Endothelial cell (in vitro differentiated cells): ENCODE results near the gene ANKS1B. TPM values are rescaled to one million over a fixed set of nuclear protein-coding genes. Genes with fewer than 3 reads are reported as not detected.
A peak's percentile ranks its signal among the peaks of the same experiment; 100 is the strongest.

Experiments used
- DNase-seq: peaks from one replicate; pipeline ENCODE4 v3.0.0; 2021; ENCODE audit warnings: low spot score
- H3K27ac Mint-ChIP-seq: one replicate; pipeline ENCODE4 v1.8.0; 2021; ENCODE audit warnings: mixed read lengths, inconsistent platforms; ENCODE audit not compliant: unreplicated experiment
- H3K27me3 Mint-ChIP-seq: one replicate; pipeline ENCODE4 v1.8.0; 2021; ENCODE audit warnings: mild to moderate bottlenecking, moderate library complexity, mixed read lengths, inconsistent platforms; ENCODE audit not compliant: unreplicated experiment
- H3K36me3 Mint-ChIP-seq: one replicate; pipeline ENCODE4 v1.8.0; 2021; ENCODE audit warnings: mild to moderate bottlenecking, low read depth, mixed read lengths, inconsistent platforms; ENCODE audit not compliant: unreplicated experiment
- H3K4me1 Mint-ChIP-seq: one replicate; pipeline ENCODE4 v1.8.0; 2021; ENCODE audit warnings: mild to moderate bottlenecking, mixed read lengths, inconsistent platforms; ENCODE audit not compliant: unreplicated experiment
- H3K4me3 Mint-ChIP-seq: one replicate; pipeline ENCODE4 v1.8.0; 2021; ENCODE audit warnings: mild to moderate bottlenecking, mixed read lengths, inconsistent platforms; ENCODE audit not compliant: unreplicated experiment
- H3K9me3 Mint-ChIP-seq: one replicate; pipeline ENCODE4 v1.8.0; 2021; ENCODE audit warnings: mixed read lengths, inconsistent platforms; ENCODE audit not compliant: unreplicated experiment
- total RNA-seq: library from RNA; stranded (reverse); fragmentation: NEBNext Ultra II Directional; extraction: Animal tissue kit (Norgen Biotek cat#: 25700); gene quantifications from one replicate; pipeline ENCODE4 v1.2.1, GENCODE V29; 2021; ENCODE audit not compliant: unreplicated experiment
- TF ChIP-seq, protein P1 (sequence below): fragments of 200-600 bp; sonication (generic); IDR thresholded peaks from one replicate; pipeline ENCODE4 v1.5.0; 2021; ENCODE audit warnings: antibody characterized with exemption; ENCODE audit not compliant: unreplicated experiment

The ANKS1B gene
- total RNA-seq, 1 donor from 2014 or later = 2.6 TPM

DNA sequence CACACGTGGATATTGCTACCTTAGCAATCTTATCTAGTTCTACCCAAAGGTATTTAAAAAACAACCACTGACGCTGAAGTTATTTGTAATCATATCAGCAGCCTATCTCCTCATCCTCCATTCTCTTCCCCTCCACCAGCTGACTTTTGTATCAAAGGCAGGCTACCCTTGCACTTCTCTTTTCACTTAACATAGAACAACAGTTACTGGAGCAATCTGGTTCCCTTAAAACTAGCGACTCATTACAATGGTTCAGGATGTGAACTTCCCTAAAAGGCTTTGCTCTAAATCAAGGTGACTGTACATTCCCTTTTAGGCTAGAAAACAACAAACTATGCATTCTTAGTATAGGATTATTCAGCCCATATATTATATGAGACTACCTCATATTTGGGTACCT lies 935.0 kb downstream of the ANKS1B start:
- Mint-ChIP-seq H3K4me3 (no peak overlapping the region), H3K27me3 (no peaks in the 10 kb centered on the region), H3K9me3 (no peaks in the 10 kb centered on the region), H3K27ac (no peak overlapping the region), H3K36me3 (no peaks in the 10 kb centered on the region), H3K4me1 (no peaks in the 10 kb centered on the region)
- TF ChIP-seq, protein P1, sequence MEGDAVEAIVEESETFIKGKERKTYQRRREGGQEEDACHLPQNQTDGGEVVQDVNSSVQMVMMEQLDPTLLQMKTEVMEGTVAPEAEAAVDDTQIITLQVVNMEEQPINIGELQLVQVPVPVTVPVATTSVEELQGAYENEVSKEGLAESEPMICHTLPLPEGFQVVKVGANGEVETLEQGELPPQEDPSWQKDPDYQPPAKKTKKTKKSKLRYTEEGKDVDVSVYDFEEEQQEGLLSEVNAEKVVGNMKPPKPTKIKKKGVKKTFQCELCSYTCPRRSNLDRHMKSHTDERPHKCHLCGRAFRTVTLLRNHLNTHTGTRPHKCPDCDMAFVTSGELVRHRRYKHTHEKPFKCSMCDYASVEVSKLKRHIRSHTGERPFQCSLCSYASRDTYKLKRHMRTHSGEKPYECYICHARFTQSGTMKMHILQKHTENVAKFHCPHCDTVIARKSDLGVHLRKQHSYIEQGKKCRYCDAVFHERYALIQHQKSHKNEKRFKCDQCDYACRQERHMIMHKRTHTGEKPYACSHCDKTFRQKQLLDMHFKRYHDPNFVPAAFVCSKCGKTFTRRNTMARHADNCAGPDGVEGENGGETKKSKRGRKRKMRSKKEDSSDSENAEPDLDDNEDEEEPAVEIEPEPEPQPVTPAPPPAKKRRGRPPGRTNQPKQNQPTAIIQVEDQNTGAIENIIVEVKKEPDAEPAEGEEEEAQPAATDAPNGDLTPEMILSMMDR = no peak
- DNase-seq = no peak

DNA sequence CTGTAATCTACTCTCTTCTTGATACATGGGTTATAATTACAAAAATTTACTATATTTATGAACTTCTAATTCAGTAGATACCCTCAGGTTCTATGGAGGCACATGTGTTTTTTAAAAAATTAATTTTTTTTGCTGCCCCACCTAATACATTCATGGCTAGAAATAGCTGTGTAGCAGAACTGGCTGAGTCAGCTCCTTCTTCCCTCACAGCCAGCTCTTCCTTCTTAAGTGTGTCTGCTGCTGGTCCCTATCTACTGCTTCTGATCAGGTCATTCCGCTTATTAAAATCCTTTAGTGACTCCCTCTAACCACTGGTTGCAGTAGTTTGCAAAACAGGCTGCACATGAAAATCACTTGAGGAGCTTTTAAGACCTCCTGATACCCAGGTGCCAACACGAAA lies 939.6 kb downstream of the ANKS1B start:
- Mint-ChIP-seq H3K36me3 (no peaks in the 10 kb centered on the region), H3K27me3 (no peaks in the 10 kb centered on the region), H3K9me3 (no peaks in the 10 kb centered on the region), H3K4me1 (no peaks in the 10 kb centered on the region), H3K27ac (no peak overlapping the region), H3K4me3 (no peak overlapping the region)
- no peak for DNase-seq
- TF ChIP-seq, protein P1 = no peak

DNA sequence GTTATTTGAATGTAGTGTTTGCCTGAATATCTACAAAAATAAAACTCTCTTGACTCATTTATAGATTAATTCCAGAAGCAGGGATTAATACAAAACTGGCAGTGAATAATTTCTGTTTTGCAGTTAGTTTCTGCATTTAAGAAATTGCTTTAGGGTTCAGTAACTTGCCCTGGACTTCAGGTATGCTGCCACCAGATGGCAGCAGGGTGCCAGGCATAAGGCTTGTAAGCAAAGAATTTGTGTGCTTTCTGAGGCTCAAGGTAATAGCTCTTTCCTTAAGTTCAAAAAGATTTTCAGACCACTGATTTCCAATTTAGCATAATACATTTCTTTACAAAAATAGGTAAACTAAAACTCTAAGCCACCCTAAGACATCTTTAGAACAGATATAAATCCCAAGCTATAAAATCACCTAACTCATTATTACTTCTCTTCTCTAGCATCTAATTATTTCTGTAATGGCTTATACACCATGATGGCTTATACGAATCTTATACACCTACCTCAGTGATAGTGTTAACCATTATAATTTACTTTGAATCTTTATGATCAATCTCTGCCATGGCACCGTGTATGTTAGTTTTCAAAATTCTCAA lies 941.3 kb downstream of the ANKS1B start:
- TF ChIP-seq, protein P1 = peak; percentile 84
- Mint-ChIP-seq H3K27ac (no peak overlapping the region), H3K9me3 (no peaks in the 10 kb centered on the region), H3K4me1 (no peaks in the 10 kb centered on the region), H3K27me3 (no peaks in the 10 kb centered on the region), H3K4me3 (no peak overlapping the region), H3K36me3 (no peaks in the 10 kb centered on the region)
- peak; percentile 73 for DNase-seq

DNA sequence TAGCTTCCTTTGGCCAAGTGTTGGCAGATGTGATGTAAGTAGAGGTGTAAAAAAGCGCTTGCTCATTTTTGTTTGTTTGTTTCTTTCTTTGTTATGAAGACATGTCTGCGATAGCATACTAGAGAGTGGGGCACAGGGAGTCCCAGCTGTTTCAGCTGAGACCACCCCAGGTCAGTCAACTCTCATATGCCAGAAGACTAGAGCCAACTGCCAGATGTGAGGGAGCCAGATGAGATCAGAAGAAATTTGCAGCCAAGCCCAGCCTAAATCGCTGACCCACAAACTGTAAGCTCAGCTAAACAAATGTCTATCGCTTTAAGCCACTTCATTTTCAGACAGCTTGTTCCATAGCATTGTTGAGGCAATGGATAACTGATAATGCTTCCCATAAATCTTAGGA lies 942.5 kb downstream of the ANKS1B start:
- Mint-ChIP-seq H3K27me3 (no peaks in the 10 kb centered on the region), H3K4me1 (no peaks in the 10 kb centered on the region)
- TF ChIP-seq, protein P1 = no peak

DNA sequence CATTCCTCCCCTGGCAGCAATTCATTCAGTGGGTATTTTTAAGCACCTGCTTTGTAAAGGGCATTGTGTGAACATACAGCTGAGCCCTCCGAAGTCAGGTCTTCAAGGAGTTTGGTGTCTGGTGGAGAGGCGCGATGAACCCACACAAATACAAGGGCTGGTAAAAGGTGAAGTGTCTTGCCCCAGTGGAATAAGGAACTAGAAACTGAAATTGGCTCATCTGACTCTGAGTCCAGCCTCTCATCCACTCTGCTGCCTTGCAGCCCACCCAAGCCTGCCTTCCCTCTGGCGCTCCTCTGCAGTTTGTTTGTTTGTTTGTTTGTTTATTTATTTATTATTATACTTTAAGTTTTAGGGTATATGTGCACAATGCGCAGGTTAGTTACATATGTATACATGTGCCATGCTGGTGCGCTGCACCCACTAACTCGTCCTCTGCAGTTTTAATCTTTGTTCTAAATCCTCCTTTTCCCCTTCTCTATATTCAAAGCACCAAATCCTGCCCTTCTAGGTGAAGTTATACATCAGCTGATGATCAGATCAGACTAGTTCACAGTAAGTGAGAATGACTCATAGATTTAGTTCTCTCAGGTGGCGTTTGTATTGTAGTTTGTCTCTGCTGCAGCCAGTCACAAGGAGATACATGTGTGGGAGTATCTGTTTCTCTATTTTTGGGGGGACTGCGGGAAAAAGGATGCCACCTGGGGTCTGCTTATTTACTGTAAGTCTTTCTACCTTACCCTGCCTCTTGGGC lies 945.2 kb downstream of the ANKS1B start:
- TF ChIP-seq, protein P1 = no peak
- Mint-ChIP-seq H3K4me3 (no peak overlapping the region), H3K4me1 (no peaks in the 10 kb centered on the region), H3K27me3 (no peaks in the 10 kb centered on the region), H3K27ac (no peak overlapping the region), H3K36me3 (no peaks in the 10 kb centered on the region), H3K9me3 (no peaks in the 10 kb centered on the region)
- no peak for DNase-seq

More for the DNA sequence above, 942.5 kb downstream of the ANKS1B start:
- H3K36me3 Mint-ChIP-seq = no peaks in the 10 kb centered on the region
- H3K27ac Mint-ChIP-seq = no peak overlapping the region
- H3K9me3 Mint-ChIP-seq = no peaks in the 10 kb centered on the region
- DNase-seq = no peak
- no peak overlapping the region for H3K4me3 Mint-ChIP-seq
